ENCODE measurements around the gene KIF19. TPM values are rescaled to one million over a fixed set of nuclear protein-coding genes. Genes with fewer than 3 reads are reported as not detected.

KIF19 gene
- total RNA-seq, 1 donor from 2014 or later, result 55.2 TPM

DNA sequence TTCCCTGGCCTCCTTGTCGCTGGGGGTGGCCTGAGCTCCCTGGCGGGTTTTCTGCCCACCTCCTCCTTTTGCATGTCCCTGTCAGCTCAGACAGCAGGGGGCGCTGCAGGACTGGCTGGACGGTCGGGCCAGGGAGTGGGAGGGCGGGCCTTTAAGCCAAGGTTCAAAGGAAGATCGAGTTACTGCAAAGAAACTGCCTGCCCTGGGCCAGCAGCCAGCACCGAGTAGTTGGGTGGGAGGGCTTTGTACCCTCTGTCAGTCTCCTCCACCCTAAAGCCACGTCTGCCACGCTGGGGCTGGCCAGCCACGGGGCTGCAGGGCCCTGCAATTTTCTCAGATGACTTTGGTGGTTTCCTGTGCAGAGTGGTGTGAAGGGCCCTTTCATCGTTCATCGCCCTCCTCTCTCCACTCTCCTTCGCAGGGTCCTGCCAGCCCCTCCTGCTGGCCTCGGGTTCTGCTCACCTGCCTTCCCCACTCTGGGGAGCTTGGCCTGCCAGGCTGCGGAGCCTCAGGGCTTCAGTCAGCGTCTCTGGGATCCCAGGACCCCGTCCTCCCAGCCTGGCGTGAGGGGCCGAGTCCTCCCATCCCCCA is 53.6 kb downstream of the KIF19 start:
- DNase-seq (ENCODE audit: low spot score) (peak; percentile 97), ATAC-seq (peak; percentile 96)
- intact Hi-C loops (cut with DNase I), result loop anchor here (5.0 kb wide), 1 partner anchor 78 kb away; no protein-coding TSS in a partner anchor

GRCh38 chr17:74380086-74380958 is 54.3 kb downstream of the KIF19 start:
- DNase-seq (ENCODE audit: low spot score) (no peak), ATAC-seq (peak; percentile 43)
- intact Hi-C loops (cut with DNase I), result loop anchor here (5.0 kb wide), 1 partner anchor 77 kb away; no protein-coding TSS in a partner anchor

DNA sequence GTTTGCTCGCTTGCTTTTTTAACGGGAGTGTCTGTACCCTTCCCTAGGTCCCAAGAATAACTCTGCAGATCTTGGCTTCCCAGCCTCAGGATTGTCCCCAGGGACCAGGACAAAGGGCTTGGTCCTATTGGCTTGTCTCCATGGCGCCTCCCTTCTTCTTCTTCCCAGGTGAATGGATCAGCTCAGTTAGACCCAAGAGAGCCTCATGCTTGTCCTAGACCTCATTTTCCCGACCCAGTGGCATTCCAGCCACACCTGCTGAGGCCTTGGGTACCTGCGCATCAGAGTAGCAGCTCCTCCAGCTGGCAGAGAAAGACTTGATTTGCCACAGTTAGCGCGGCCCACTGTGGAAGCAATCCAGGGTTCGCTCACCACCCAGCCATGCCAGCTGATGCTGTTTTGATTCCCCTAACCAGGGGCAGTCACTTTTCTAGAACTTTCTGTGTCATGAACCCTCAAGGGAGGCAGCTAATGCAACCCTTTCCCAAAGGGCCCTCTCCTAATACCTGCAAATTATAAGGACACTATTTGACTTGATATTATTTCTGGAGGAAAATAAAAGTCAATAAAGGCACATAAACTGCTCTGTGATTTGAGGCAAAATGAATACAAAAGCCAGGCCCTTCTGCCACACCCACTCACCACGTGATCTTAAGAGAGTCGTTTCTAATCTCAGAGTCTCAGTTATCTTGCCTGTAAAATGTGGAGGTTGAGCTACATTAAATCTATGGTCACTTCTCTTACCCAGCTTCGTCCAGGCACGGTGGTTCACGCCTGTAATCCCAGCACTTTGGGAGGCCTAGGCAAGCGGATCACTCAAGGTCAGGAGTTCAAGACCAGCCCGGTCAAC is 55.2 kb downstream of the KIF19 start:
- no peak for ATAC-seq
- intact Hi-C loops (cut with DNase I), result loop anchor here (5.0 kb wide), 1 partner anchor 76 kb away; no protein-coding TSS in a partner anchor
- no peak for DNase-seq (ENCODE audit: low spot score)

GRCh38 chr17:74383141-74383540 is 57.1 kb downstream of the KIF19 start:
- no peak for ATAC-seq
- DNase-seq (ENCODE audit: low spot score), result no peak
- intact Hi-C loops (cut with DNase I), result loop anchor here (5.0 kb wide), 1 partner anchor 74 kb away; no protein-coding TSS in a partner anchor

GRCh38 chr17:74385201-74385600 is 59.2 kb downstream of the KIF19 start:
- intact Hi-C loops (cut with DNase I), result no loop called here
- DNase-seq (ENCODE audit: low spot score), result no peak
- no peak for ATAC-seq

DNA sequence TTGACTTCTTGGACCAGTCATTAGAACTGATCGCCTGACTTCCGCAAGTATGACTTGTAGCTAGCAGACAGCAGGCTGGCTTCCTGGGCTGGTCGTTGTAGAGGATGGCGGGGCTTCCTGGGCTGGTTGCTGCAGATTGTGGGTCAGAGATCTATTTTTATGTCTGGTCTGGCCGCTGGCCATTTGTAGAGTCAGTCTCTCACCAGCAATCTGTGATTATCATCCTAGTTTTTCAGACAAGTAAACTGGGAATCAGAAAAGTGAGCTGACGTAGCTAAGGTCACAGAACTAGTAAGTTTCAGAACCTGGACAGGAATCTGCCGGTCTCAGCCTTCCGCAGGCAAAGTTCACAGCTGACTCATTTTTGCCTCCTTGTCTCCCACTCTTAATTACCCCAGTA is 60.4 kb downstream of the KIF19 start:
- intact Hi-C loops (cut with DNase I), result no loop called here
- DNase-seq (ENCODE audit: low spot score) (no peak), ATAC-seq (no peak)

GRCh38 chr17:74387365-74388218 is 61.6 kb downstream of the KIF19 start:
- DNase-seq (ENCODE audit: low spot score) (no peak), ATAC-seq (no peak)
- intact Hi-C loops (cut with DNase I), result no loop called here

DNA sequence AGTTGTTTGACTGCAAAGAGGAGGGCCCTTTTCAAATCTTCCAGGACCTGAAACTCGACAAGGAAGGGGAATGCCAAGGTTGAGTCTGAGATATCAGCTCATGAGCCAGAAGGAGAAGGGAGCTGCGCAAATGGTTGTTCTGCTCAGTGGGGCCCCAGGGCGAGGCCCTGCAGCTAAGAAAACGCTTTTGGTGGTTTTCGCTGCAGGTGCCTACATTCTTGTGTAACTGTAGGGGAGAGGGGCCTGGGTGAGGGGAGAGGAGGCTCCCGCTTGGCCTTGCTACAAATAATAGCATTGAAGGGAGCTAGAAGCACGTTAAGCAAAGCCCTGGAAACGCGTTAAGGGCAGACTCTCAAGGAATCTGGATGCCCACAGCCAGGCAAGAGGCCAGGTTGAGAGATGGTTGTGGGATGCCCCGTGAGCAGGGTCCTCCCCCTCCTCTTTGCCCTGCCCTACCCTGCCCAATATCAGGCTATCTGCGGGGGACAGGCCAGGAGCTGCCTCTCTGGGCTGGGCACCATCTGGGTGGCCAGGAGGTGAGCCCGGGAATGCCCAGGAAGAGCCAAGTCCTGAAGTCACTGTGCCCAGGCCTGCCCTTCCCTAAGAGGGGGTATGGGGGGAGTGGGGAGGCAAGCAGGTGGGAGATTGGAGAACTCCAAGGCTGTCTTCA is 63.2 kb downstream of the KIF19 start:
- ATAC-seq (no peak), DNase-seq (ENCODE audit: low spot score) (no peak)
- intact Hi-C loops (cut with DNase I), result no loop called here

GRCh38 chr17:74389937-74390679 is 64.1 kb downstream of the KIF19 start:
- intact Hi-C loops (cut with DNase I), result no loop called here
- no peak for DNase-seq (ENCODE audit: low spot score)
- ATAC-seq, result no peak

- ATAC-seq, result no peak
- intact Hi-C loops (cut with DNase I), result no loop called here
These were observed 64.9 kb downstream of the KIF19 start for GRCh38 chr17:74390680-74391653.

DNA sequence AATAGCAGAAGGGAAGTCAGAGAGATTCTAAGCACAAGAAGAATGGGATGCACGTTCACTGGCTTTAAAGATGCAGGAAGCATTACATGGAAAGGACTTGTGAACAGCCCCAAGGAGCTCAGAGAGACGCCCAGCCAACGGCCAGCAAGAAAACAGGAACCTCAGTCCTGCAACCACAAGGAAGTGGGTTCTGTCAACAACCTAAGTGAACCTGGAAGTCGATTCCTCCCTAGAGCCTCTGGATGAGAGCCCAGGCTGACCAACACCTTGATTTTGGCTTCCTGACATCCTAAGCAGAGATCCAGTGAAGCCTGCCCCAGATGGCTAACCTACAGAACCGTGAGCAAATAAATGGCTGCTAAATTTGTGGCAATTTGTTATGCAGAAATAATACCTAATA is 65.7 kb downstream of the KIF19 start:
- no peak for DNase-seq (ENCODE audit: low spot score)
- no peak for ATAC-seq
- intact Hi-C loops (cut with DNase I), result no loop called here

More at GRCh38 chr17:74390680-74391653, 64.9 kb downstream of the KIF19 start:
- no peak for DNase-seq (ENCODE audit: low spot score)

DNA sequence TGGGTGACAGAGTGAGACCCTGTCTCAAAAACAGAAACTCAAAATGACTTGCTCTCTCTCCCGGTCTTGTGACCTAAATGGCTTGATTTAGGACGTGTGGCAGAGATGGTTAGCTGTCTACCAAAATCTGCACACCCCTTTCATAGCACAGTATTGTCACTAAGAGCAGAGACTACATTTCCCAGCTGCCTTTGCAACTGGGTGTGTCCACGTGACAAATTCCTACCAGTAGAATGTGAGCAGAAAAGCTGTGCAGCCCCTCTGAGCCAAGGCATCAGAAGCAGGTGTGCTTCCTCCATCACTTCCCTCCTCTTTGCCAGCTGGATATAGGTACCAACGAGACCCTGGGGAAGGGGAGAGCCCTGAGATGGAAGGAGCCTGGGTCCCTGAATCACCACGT is 66.8 kb downstream of the KIF19 start:
- intact Hi-C loops (cut with DNase I), result no loop called here
- DNase-seq (ENCODE audit: low spot score) (no peak), ATAC-seq (no peak)

- intact Hi-C loops (cut with DNase I), result no loop called here
- ATAC-seq, result no peak
These were observed 67.4 kb downstream of the KIF19 start for GRCh38 chr17:74393346-74393942.

DNA sequence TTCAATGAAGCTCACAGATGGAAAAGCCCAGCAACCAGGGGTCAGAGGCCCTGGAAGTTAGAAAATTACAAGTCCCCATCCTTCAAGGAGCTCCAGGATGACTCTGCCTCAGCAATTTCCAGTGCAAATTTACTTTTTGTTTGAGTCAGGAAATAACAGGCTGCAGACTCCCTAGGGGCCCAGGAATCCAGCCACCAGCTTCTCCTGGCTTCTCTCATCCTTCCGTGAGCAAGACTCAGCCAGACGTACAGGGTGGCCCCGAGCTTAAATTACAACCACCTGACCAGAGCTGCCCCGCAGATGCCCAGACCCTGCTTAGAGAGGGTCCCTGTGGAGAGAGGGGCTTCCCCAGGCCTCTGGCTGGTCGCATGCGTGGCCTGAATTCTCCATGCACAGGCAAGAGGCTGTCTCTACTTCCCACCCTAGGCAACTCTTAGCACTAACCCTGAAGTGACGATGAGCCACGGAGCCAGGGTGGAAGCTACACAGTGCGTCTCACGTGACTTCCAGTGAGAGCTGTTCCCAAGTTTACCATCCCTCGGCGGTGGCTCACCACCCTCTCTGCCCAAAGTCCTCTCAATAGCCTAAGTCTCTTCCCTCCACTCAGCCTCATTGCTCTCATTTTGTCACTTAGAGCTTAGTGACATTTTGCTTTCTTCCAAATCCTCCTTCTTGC is 68.4 kb downstream of the KIF19 start:
- DNase-seq (ENCODE audit: low spot score), result no peak
- intact Hi-C loops (cut with DNase I), result no loop called here
- no peak for ATAC-seq

More at GRCh38 chr17:74393346-74393942, 67.4 kb downstream of the KIF19 start:
- no peak for DNase-seq (ENCODE audit: low spot score)

GRCh38 chr17:74394977-74395376 is 69.0 kb downstream of the KIF19 start:
- no peak for DNase-seq (ENCODE audit: low spot score)
- intact Hi-C loops (cut with DNase I), result no loop called here
- ATAC-seq, result no peak
